Measurements from ENCODE around the gene ACBD6. TPM values are rescaled to one million over a fixed set of nuclear protein-coding genes. Genes with fewer than 3 reads are reported as not detected.

Gene ACBD6
- total and polyA plus RNA-seq, 2 experiments from 2014 or later = 75.7 to 88.8 TPM

DNA sequence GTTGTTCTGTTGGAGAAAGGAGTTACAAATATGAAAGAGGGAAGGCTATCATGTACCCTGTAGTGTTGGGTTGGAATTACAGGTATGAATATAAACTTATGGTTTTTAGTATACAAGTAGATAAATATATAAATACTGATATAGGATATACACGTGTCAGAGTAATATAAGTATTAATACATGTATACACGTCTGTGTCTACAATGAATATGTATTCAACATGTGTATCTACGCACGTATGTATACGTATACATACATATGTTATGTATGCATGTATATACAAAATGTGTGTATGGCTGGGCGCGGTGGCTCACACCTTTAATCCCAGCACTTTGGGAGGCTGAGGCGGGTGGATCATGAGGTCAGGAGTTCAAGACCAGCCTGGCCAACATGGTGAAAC, 17.9 kb downstream of the ACBD6 start (continued):
- TF ChIP-seq, protein P1, sequence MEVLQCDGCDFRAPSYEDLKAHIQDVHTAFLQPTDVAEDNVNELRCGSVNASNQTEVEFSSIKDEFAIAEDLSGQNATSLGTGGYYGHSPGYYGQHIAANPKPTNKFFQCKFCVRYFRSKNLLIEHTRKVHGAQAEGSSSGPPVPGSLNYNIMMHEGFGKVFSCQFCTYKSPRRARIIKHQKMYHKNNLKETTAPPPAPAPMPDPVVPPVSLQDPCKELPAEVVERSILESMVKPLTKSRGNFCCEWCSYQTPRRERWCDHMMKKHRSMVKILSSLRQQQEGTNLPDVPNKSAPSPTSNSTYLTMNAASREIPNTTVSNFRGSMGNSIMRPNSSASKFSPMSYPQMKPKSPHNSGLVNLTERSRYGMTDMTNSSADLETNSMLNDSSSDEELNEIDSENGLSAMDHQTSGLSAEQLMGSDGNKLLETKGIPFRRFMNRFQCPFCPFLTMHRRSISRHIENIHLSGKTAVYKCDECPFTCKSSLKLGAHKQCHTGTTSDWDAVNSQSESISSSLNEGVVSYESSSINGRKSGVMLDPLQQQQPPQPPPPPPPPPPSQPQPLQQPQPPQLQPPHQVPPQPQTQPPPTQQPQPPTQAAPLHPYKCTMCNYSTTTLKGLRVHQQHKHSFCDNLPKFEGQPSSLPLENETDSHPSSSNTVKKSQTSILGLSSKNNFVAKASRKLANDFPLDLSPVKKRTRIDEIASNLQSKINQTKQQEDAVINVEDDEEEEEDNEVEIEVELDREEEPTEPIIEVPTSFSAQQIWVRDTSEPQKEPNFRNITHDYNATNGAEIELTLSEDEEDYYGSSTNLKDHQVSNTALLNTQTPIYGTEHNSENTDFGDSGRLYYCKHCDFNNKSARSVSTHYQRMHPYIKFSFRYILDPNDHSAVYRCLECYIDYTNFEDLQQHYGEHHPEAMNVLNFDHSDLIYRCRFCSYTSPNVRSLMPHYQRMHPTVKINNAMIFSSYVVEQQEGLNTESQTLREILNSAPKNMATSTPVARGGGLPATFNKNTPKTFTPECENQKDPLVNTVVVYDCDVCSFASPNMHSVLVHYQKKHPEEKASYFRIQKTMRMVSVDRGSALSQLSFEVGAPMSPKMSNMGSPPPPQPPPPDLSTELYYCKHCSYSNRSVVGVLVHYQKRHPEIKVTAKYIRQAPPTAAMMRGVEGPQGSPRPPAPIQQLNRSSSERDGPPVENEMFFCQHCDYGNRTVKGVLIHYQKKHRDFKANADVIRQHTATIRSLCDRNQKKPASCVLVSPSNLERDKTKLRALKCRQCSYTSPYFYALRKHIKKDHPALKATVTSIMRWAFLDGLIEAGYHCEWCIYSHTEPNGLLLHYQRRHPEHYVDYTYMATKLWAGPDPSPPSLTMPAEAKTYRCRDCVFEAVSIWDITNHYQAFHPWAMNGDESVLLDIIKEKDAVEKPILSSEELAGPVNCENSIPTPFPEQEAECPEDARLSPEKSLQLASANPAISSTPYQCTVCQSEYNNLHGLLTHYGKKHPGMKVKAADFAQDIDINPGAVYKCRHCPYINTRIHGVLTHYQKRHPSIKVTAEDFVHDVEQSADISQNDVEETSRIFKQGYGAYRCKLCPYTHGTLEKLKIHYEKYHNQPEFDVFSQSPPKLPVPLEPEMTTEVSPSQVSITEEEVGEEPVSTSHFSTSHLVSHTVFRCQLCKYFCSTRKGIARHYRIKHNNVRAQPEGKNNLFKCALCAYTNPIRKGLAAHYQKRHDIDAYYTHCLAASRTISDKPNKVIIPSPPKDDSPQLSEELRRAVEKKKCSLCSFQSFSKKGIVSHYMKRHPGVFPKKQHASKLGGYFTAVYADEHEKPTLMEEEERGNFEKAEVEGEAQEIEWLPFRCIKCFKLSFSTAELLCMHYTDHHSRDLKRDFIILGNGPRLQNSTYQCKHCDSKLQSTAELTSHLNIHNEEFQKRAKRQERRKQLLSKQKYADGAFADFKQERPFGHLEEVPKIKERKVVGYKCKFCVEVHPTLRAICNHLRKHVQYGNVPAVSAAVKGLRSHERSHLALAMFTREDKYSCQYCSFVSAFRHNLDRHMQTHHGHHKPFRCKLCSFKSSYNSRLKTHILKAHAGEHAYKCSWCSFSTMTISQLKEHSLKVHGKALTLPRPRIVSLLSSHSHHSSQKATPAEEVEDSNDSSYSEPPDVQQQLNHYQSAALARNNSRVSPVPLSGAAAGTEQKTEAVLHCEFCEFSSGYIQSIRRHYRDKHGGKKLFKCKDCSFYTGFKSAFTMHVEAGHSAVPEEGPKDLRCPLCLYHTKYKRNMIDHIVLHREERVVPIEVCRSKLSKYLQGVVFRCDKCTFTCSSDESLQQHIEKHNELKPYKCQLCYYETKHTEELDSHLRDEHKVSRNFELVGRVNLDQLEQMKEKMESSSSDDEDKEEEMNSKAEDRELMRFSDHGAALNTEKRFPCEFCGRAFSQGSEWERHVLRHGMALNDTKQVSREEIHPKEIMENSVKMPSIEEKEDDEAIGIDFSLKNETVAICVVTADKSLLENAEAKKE (CRISPR knock-in tag; IDR thresholded peaks at IDR 0.05) = no peak
- no peak for TF ChIP-seq ZNF331 (CRISPR knock-in tag; IDR thresholded peaks at IDR 0.05; ENCODE audit: low read depth)
- no peak for TF ChIP-seq NANOG (IDR thresholded peaks at IDR 0.05; ENCODE audit: borderline replicate concordance)
- no peak for TF ChIP-seq EZH2phosphoT487 (IDR thresholded peaks at IDR 0.05; ENCODE audit: unreplicated experiment)
- TF ChIP-seq, protein P2, sequence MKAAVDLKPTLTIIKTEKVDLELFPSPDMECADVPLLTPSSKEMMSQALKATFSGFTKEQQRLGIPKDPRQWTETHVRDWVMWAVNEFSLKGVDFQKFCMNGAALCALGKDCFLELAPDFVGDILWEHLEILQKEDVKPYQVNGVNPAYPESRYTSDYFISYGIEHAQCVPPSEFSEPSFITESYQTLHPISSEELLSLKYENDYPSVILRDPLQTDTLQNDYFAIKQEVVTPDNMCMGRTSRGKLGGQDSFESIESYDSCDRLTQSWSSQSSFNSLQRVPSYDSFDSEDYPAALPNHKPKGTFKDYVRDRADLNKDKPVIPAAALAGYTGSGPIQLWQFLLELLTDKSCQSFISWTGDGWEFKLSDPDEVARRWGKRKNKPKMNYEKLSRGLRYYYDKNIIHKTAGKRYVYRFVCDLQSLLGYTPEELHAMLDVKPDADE (IDR thresholded peaks at IDR 0.05) = no peak
- TF ChIP-seq POLR2AphosphoS5 (IDR thresholded peaks at IDR 0.05; ENCODE audit: low read depth) = no peak
- TF ChIP-seq STAT1 (IDR thresholded peaks at IDR 0.05; ENCODE audit: unreplicated experiment) = no peak

DNA sequence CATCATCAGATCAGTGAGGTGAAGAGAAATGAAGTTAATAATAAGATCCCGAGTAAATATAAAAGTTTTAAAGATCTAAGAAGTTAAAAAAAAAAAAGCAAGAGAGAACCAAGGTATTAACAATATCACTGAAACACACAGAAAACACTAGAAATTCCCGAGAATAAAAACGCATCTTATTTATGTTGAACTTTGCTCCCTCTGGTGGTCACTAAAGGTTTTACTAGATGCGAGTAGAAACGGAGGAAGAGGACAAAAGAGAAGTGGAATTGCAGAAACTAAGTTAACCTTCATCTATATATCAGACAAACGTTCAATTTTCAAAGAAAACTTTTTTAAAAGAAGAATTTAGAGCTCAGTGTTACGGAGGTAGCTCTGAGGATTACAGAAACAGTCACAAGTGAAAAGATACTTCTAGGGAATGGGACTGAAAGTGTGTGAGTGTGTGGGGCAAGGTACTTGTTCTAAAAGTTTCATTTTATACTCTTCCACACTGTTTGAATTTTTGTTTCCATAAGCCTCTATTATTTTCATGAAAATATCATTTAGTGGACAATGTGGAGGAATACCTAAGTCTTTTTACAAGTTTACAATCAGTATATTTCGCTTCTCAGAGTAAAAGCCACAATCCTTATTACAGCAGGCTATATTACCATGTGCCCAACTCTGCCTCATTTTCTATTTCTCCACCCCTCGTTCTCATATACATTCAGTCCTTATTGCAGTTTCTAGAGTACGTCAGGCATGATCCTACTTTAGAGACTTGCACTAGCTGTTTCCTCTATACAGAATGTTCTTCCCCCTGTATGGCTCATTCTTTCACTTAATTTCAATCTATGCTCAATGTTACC, 19.7 kb downstream of the ACBD6 start:
- Histone ChIP-seq H3K9me2 (ENCODE audit: insufficient read depth) (no peaks in the 10 kb centered on the region), H4K20me1 (replicated peaks; ENCODE audit: insufficient read depth) (no peaks in the 10 kb centered on the region; the same call in 1 of the 2 replicates), H3K4me2 (no peak overlapping the region), H3K36me3 (ENCODE audit: insufficient read depth) (0 out of 2 replicates have a peak, but pooled peaks cover 3% of the 10 kb centered on the region), H3K79me2 (replicated peaks; ENCODE audit: insufficient read depth) (peaks cover 12% of the 10 kb centered on the region), H3K4me1 (ENCODE audit: insufficient read depth) (peaks cover 15% of the 10 kb centered on the region), H3K4me3 (no peak overlapping the region), H3K27ac (ENCODE audit: low read depth) (no peak overlapping the region), H3F3A (replicated peaks; ENCODE audit: low read depth) (no peaks in the 10 kb centered on the region), H3K27me3 (ENCODE audit: insufficient read depth) (no peaks in the 10 kb centered on the region), H2AFZ (no peak overlapping the region)
- Mint-ChIP-seq H3K27ac (no peak overlapping the region), H3K36me3 (ENCODE audit: low read depth) (peaks cover 19% of the 10 kb centered on the region), H3K4me3 (no peak overlapping the region), H3K27me3 (ENCODE audit: insufficient read depth, low read depth, poor library complexity) (no peaks in the 10 kb centered on the region), H3K9me3 (no peaks in the 10 kb centered on the region), H3K4me1 (peaks cover 24% of the 10 kb centered on the region)
- DNase-seq (ENCODE audit: low spot score) = peak; percentile 85
- no peak for ATAC-seq
- TF ChIP-seq, protein P3, sequence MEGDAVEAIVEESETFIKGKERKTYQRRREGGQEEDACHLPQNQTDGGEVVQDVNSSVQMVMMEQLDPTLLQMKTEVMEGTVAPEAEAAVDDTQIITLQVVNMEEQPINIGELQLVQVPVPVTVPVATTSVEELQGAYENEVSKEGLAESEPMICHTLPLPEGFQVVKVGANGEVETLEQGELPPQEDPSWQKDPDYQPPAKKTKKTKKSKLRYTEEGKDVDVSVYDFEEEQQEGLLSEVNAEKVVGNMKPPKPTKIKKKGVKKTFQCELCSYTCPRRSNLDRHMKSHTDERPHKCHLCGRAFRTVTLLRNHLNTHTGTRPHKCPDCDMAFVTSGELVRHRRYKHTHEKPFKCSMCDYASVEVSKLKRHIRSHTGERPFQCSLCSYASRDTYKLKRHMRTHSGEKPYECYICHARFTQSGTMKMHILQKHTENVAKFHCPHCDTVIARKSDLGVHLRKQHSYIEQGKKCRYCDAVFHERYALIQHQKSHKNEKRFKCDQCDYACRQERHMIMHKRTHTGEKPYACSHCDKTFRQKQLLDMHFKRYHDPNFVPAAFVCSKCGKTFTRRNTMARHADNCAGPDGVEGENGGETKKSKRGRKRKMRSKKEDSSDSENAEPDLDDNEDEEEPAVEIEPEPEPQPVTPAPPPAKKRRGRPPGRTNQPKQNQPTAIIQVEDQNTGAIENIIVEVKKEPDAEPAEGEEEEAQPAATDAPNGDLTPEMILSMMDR (conservative IDR thresholded peaks at IDR 0.05; ENCODE audit: low read depth in 2 of 2) = peak; percentile 70 to 92
